Measurements from ENCODE around the gene GPANK1. TPM values are rescaled to one million over a fixed set of nuclear protein-coding genes. Genes with fewer than 3 reads are reported as not detected.

The GPANK1 gene
- total and polyA plus RNA-seq, 9 of the 15 experiments (the other 6 are each of a cell fraction or from before 2014, with no cell fraction given) = 32.2 to 111 (median 46.3) TPM

DNA sequence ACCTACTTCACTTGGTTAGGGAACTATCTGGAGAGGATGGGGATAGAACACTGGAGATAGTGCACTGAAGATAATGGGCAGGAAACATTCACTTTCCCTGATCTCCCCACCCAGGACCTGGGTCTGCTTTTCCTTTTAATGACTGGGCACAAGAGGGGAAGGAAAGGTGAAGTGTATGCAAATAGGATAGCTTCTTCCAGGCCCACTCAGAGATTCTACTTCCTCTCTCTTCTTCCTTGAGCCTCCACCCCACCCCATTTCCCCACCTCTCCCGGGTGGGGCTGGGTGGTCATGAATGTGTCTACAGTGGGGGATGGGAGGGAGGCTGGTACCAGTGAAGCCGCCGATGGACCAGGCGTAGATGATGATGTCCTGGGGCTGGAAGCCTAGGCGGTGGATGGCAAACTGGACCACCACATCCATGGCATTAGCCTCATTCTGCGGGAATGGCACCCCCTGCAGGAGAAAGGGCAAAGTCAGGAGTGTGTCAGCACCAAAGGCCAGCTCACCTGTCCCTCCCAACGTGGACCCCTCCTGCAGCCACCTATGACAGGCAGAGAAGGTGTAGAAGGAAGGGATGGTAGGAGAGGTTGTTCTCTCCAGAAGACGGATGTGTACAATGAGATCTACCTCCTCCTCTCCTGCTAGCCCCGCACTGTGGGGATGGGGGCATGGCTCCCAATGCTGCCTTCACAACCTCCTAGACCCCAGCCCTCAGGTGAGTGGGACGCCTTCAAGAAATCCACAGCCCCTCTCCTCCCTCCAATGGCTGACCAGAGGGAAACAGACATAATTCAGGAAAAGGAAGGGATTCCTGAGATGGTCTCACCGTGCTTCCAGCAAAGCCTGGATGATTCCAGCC is 24.7 kb upstream of the GPANK1 start (continued):
- TF ChIP-seq, protein P1, sequence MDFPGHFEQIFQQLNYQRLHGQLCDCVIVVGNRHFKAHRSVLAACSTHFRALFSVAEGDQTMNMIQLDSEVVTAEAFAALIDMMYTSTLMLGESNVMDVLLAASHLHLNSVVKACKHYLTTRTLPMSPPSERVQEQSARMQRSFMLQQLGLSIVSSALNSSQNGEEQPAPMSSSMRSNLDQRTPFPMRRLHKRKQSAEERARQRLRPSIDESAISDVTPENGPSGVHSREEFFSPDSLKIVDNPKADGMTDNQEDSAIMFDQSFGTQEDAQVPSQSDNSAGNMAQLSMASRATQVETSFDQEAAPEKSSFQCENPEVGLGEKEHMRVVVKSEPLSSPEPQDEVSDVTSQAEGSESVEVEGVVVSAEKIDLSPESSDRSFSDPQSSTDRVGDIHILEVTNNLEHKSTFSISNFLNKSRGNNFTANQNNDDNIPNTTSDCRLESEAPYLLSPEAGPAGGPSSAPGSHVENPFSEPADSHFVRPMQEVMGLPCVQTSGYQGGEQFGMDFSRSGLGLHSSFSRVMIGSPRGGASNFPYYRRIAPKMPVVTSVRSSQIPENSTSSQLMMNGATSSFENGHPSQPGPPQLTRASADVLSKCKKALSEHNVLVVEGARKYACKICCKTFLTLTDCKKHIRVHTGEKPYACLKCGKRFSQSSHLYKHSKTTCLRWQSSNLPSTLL (IDR thresholded peaks at IDR 0.05) = no peak
- TF ChIP-seq NONO (IDR thresholded peaks at IDR 0.05; ENCODE audit: low read depth in 2 of 2, low read length in 1 of 2) (peak in 1 of 2 experiments; percentile 27; a peak in 1 of 4 replicates), MTF1 (CRISPR knock-in tag; IDR thresholded peaks at IDR 0.05; ENCODE audit: borderline replicate concordance) (no peak), BDP1 (IDR thresholded peaks at IDR 0.05; ENCODE audit: insufficient read depth, insufficient read length) (no peak), KAT7 (CRISPR knock-in tag; IDR thresholded peaks at IDR 0.05; ENCODE audit: borderline replicate concordance) (no peak), MEF2A (IDR thresholded peaks at IDR 0.05; ENCODE audit: control insufficient read depth, low read depth, low read length) (no peak), SUPT5H (IDR thresholded peaks at IDR 0.05) (no peak), ZNF551 (CRISPR knock-in tag; IDR thresholded peaks at IDR 0.05) (no peak)
- TF ChIP-seq, protein P2, sequence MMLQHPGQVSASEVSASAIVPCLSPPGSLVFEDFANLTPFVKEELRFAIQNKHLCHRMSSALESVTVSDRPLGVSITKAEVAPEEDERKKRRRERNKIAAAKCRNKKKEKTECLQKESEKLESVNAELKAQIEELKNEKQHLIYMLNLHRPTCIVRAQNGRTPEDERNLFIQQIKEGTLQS (IDR thresholded peaks at IDR 0.05) = no peak
- TF ChIP-seq, protein P2 (CRISPR knock-in tag; conservative IDR thresholded peaks at IDR 0.05) = no peak
- TF ChIP-seq, protein P3, sequence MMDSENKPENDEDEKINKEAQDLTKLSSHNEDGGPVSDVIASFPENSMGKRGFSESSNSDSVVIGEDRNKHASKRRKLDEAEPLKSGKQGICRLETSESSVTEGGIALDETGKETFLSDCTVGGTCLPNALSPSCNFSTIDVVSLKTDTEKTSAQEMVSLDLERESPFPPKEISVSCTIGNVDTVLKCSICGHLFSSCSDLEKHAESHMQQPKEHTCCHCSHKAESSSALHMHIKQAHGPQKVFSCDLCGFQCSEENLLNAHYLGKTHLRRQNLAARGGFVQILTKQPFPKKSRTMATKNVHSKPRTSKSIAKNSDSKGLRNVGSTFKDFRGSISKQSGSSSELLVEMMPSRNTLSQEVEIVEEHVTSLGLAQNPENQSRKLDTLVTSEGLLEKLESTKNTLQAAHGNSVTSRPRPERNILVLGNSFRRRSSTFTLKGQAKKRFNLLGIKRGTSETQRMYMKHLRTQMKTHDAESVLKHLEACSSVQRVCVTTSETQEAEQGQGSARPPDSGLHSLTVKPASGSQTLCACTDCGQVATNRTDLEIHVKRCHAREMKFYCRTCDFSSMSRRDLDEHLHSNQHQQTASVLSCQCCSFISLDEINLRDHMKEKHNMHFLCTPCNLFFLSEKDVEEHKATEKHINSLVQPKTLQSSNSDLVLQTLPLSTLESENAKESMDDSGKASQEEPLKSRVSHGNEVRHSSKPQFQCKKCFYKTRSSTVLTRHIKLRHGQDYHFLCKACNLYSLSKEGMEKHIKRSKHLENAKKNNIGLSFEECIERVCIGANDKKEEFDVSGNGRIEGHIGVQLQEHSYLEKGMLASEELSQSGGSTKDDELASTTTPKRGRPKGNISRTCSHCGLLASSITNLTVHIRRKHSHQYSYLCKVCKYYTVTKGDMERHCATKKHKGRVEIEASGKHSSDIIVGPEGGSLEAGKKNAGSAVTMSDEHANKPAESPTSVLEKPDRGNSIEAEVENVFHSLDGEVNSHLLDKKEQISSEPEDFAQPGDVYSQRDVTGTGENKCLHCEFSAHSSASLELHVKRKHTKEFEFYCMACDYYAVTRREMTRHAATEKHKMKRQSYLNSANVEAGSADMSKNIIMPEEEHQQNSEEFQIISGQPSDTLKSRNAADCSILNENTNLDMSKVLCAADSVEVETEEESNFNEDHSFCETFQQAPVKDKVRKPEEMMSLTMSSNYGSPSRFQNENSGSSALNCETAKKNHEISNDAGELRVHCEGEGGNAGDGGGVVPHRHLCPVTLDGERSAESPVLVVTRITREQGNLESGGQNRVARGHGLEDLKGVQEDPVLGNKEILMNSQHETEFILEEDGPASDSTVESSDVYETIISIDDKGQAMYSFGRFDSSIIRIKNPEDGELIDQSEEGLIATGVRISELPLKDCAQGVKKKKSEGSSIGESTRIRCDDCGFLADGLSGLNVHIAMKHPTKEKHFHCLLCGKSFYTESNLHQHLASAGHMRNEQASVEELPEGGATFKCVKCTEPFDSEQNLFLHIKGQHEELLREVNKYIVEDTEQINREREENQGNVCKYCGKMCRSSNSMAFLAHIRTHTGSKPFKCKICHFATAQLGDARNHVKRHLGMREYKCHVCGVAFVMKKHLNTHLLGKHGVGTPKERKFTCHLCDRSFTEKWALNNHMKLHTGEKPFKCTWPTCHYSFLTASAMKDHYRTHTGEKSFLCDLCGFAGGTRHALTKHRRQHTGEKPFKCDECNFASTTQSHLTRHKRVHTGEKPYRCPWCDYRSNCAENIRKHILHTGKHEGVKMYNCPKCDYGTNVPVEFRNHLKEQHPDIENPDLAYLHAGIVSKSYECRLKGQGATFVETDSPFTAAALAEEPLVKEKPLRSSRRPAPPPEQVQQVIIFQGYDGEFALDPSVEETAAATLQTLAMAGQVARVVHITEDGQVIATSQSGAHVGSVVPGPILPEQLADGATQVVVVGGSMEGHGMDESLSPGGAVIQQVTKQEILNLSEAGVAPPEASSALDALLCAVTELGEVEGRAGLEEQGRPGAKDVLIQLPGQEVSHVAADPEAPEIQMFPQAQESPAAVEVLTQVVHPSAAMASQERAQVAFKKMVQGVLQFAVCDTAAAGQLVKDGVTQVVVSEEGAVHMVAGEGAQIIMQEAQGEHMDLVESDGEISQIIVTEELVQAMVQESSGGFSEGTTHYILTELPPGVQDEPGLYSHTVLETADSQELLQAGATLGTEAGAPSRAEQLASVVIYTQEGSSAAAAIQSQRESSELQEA (IDR thresholded peaks at IDR 0.05; ENCODE audit: low read depth) = no peak
- TF ChIP-seq, protein P4, sequence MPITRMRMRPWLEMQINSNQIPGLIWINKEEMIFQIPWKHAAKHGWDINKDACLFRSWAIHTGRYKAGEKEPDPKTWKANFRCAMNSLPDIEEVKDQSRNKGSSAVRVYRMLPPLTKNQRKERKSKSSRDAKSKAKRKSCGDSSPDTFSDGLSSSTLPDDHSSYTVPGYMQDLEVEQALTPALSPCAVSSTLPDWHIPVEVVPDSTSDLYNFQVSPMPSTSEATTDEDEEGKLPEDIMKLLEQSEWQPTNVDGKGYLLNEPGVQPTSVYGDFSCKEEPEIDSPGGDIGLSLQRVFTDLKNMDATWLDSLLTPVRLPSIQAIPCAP (CRISPR knock-in tag; IDR thresholded peaks at IDR 0.05; ENCODE audit: borderline replicate concordance) = no peak
- TF ChIP-seq, protein P5, sequence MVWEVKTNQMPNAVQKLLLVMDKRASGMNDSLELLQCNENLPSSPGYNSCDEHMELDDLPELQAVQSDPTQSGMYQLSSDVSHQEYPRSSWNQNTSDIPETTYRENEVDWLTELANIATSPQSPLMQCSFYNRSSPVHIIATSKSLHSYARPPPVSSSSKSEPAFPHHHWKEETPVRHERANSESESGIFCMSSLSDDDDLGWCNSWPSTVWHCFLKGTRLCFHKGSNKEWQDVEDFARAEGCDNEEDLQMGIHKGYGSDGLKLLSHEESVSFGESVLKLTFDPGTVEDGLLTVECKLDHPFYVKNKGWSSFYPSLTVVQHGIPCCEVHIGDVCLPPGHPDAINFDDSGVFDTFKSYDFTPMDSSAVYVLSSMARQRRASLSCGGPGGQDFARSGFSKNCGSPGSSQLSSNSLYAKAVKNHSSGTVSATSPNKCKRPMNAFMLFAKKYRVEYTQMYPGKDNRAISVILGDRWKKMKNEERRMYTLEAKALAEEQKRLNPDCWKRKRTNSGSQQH (CRISPR knock-in tag; IDR thresholded peaks at IDR 0.05) = no peak
